Tongue (tissue), 2 donors: ENCODE data around the gene SNED1. TPM values are rescaled to one million over a fixed set of nuclear protein-coding genes. Genes with fewer than 3 reads are reported as not detected.

Source experiments
- small RNA-seq: library from RNA; depleted of rRNA; stranded (forward); fragments of <200 nt; gene quantifications from one replicate; pipeline ENCODE3, GENCODE V24; 2014; ENCODE audit warnings: low replicate concordance
- total RNA-seq: library from RNA; depleted of rRNA; stranded (reverse); fragments of >200 nt; gene quantifications from one replicate; pipeline ENCODE4 v1.2.3, GENCODE V29; 2014

SNED1 gene
- total RNA-seq, 1 donor from 2014 or later, result 15.0 TPM

Small RNAs within 50 kb of the gene (small RNA-seq; reads per million reads assigned to genes)
- not detected for gene AC005237.2

Other genes starting within 250 kb of the SNED1 start
- 8.9 TPM for gene KIF1A, start 178.4 kb upstream of the SNED1 start, total RNA-seq
- not detected for gene AGXT, start 129.8 kb upstream of the SNED1 start, total RNA-seq
- gene MAB21L4, start 102.5 kb upstream of the SNED1 start, total RNA-seq, result 23.0 TPM
- not detected for gene CROCC2, start 92.3 kb upstream of the SNED1 start, total RNA-seq
- 70.9 TPM for gene MTERF4, start 103.7 kb downstream of the SNED1 start, total RNA-seq
- gene PASK, start 150.9 kb downstream of the SNED1 start, total RNA-seq, result 5.0 TPM
- 34.9 TPM for gene PPP1R7, start 151.8 kb downstream of the SNED1 start, total RNA-seq
- gene ANO7, start 190.1 kb downstream of the SNED1 start, total RNA-seq, result 0.10 TPM